HL-60 (cell line): Measurements from ENCODE around the gene DPH6.

Source experiments
- CTCF ChIP-seq: IDR thresholded peaks from one replicate; pipeline ENCODE4 v1.5.1; 2011; ENCODE audit warnings: low read length, control low read depth, inconsistent platforms; ENCODE audit not compliant: insufficient read depth
- GABPA ChIP-seq: IDR thresholded peaks from 2 replicates; pipeline ENCODE4 v1.6.1; 2012; ENCODE audit warnings: low read depth
- TF ChIP-seq, protein P1 (sequence below): IDR thresholded peaks from 2 replicates; pipeline ENCODE4 v1.6.1; 2012; ENCODE audit warnings: low read depth; ENCODE audit not compliant: insufficient replicate concordance

GRCh38 chr15:35443376-35443775, 102.6 kb downstream of the DPH6 start:
- no peak for TF ChIP-seq GABPA
- TF ChIP-seq CTCF = no peak
- TF ChIP-seq, protein P1, sequence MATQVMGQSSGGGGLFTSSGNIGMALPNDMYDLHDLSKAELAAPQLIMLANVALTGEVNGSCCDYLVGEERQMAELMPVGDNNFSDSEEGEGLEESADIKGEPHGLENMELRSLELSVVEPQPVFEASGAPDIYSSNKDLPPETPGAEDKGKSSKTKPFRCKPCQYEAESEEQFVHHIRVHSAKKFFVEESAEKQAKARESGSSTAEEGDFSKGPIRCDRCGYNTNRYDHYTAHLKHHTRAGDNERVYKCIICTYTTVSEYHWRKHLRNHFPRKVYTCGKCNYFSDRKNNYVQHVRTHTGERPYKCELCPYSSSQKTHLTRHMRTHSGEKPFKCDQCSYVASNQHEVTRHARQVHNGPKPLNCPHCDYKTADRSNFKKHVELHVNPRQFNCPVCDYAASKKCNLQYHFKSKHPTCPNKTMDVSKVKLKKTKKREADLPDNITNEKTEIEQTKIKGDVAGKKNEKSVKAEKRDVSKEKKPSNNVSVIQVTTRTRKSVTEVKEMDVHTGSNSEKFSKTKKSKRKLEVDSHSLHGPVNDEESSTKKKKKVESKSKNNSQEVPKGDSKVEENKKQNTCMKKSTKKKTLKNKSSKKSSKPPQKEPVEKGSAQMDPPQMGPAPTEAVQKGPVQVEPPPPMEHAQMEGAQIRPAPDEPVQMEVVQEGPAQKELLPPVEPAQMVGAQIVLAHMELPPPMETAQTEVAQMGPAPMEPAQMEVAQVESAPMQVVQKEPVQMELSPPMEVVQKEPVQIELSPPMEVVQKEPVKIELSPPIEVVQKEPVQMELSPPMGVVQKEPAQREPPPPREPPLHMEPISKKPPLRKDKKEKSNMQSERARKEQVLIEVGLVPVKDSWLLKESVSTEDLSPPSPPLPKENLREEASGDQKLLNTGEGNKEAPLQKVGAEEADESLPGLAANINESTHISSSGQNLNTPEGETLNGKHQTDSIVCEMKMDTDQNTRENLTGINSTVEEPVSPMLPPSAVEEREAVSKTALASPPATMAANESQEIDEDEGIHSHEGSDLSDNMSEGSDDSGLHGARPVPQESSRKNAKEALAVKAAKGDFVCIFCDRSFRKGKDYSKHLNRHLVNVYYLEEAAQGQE = no peak
